Right kidney (tissue), 1 donor: ENCODE results near the gene RNF213.
A peak's percentile ranks its signal among the peaks of the same experiment; 100 is the strongest.

Source experiments
- DNase-seq: peaks from one replicate; pipeline ENCODE4 v3.0.0-alpha.2; 2016

Gene RNF213

GRCh38 chr17:80419255-80419654, 158.6 kb downstream of the RNF213 start:
- DNase-seq = no peak

- DNase-seq = no peak
These were observed 160.9 kb downstream of the RNF213 start for GRCh38 chr17:80421381-80422090.

- no peak for DNase-seq
These were observed 161.6 kb downstream of the RNF213 start for GRCh38 chr17:80422276-80422675.

- DNase-seq = no peak
These were observed 162.3 kb downstream of the RNF213 start for GRCh38 chr17:80422981-80423380.

DNA sequence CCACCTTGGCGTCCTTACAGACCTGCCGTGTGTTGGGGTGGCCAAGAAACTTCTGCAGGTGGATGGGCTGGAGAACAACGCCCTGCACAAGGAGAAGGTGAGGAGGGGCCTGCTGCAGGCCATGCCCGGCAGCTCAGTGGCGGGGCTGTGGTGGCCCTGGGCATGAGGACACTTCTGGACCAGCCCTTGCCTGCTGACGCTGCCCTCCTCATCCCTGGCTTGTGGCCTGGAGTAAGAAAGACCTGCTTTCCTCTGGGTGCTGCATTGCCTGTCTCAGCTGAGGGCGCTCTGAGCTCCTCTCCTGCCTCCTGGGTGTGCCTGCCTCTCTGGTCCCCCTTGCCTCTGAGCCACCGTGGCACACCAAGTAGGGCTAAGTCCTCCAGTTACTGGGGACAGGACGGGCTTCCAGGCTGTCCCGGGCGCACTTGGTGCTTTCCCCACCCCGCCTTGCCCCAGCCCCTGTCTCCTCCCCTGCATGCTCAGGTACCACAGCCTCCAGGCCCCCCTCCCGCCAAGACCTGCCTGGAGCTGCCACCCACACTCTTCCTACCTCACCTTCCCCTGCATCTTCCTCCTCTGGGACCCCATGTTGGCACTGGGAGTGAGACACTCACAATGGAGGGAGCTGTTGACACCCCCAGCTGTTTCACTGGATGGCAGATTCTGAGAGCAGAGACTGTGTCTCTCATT, 163.0 kb downstream of the RNF213 start:
- no peak for DNase-seq

DNA sequence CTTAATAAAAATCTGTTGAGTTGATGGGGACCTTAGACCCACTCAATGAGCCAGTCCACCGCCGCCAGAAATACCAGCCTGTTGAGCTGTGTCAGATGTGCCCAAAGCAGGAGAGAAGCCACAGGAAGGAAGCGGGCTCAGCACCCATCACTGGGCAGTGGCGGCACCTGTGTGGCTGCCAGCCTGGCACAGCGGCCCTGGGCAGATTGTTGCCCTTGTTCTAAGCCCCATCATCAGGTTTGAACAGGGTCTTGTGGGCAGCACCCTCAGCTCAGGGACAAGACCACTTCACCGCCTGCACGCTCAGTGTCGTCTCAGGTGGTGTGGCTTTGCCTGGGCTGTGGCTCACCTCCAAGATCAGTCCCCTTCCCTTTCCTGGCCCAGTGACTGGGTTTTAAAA, 163.6 kb downstream of the RNF213 start:
- no peak for DNase-seq

DNA sequence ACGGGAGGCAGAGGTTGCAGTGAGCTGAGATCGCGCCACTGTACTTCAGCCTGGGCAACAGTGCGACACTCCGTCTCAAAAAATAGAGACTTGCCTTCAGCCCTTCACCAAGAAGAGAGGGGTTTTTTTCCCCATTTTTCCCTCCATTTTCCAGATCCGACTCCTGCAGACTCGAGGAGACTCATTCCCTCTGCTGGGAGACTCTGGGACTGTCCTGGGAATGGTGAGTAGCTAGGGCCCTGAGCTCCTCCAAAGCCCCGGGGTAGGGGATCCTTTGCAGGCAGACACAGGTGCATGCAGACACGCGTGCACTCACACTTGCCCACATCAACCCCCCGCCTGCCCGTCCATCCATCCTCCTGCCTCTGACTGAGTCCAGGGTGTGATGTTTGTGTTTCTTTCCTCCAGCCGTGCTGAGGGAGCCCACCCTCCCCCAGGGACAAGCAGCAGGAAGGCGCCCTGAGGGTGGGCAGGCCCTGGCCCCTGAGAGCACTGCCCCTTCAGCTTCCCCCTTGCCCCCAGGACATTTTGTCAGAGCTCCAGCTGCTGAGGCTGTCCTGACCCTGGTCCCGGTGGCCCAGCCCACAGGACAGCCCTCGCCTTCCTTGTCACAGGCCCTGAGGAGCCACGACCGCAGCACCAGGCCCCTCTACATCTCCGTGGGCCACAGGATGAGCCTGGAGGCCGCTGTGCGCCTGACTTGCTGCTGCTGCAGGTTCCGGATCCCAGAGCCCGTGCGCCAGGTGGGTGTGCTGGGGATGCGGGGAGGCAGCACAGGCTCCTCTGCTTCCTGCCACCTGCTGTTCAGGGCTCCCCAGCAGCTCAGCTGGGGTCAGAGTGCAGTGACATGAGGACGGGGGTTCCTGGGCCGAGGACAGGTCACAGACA, 164.5 kb downstream of the RNF213 start:
- no peak for DNase-seq

DNA sequence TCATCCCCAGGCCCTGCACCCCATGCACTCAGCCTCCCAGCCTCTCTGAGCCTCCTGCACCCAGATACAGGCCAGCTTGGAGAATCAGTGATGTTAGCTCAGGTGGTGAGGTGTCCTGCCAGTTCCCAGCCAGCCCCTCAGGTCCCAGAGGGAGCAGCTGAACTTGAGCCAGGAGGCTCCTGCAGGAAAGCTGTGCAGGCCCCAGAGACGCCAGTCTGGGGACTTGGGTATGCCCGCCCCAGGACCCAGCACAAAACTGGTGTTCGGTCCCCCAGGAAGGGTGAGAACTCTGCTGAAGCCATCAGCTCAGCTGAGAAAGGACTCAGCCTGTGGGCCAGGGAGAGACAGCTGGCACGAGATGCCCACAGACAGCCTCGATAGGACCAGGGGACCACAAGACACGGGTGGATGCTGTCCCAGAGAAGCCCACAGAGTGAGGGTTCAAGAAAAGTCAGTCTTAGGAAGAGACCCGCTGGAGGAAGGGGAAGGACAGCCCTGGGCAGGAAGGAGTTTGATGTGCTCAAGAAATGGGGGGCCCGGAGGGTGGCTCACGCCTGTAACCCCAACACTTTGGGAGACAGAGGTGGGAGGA, 165.3 kb downstream of the RNF213 start:
- DNase-seq = no peak

- DNase-seq = peak; percentile 64
These were observed 166.1 kb downstream of the RNF213 start for GRCh38 chr17:80426671-80427326.

GRCh38 chr17:80427366-80428282, 167.0 kb downstream of the RNF213 start:
- DNase-seq = no peak

DNA sequence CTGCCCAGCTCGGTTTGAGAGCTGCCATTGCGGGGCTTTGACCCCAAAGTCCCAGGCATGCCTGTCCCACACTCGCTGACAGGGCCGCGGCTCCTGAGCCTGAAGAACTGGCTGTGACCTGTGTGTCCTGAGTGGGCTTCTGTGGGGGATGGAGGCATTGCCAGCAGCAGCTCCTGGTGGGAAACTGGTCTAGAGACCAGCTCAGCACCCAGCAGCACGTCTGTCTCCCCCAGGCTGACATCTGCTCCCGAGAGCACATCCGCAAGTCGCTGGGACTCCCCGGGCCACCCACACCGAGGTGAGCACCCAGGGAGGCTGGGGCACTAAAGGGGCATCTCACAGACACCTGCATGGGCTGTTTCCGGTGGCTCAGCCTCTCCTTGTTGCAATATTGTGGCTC, 167.7 kb downstream of the RNF213 start:
- no peak for DNase-seq

- no peak for DNase-seq
These were observed 168.1 kb downstream of the RNF213 start for GRCh38 chr17:80428796-80429195.

GRCh38 chr17:80429356-80430275, 169.0 kb downstream of the RNF213 start:
- no peak for DNase-seq

- no peak for DNase-seq
These were observed 170.0 kb downstream of the RNF213 start for GRCh38 chr17:80430446-80431245.

GRCh38 chr17:80431246-80432195, 170.9 kb downstream of the RNF213 start:
- DNase-seq = no peak

GRCh38 chr17:80432350-80432955, 171.8 kb downstream of the RNF213 start:
- DNase-seq = no peak

DNA sequence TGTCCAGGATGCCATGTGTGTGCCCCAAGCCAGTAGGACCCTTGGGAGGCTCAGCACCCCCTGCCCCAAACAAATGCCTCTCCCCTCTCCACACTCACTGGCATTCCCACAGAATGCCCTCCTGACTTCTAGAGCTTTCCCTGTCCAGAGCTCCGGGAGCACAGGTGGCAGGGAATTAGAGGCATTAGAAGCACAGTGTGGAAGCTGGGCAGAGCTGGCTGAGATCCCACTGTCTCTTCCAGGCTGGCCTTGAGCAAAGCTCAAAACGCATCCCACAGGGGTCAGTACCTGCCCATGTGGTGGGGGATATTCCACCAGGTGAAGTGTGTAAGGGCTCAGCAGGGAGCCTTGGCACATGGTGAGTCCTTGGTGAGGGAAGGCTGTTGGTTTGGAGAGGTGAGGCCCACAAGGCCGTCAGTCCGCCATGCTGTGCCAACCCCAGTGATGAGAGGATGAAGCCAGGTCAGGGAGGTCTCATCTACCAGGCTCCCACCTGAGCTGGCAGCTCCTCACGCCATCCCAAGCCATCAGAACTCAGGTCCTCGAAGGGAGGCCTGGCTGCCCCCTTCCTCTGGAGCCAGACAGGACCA, 172.4 kb downstream of the RNF213 start:
- no peak for DNase-seq
